Neutrophil (primary cell): ENCODE measurements around the gene ACSF3.
"Not testable (repeated sequence)": the region's sequence is repeated elsewhere in the genome, so short reads cannot be mapped to it uniquely, and the experiment has no call there.

Experiments
- H3K27ac ChIP-seq: fragments of 200-600 bp; sonication (generic); 2 replicates; pipeline ENCODE4 v1.5.1; 2016; ENCODE audit warnings: mild to moderate bottlenecking, moderate library complexity
- H3K27me3 ChIP-seq: fragments of 200-600 bp; sonication (generic); 2 replicates; pipeline ENCODE4 v1.6.0; 2016; ENCODE audit warnings: mild to moderate bottlenecking
- H3K36me3 ChIP-seq: fragments of 200-600 bp; sonication (generic); 2 replicates; pipeline ENCODE4 v1.5.1; 2017
- H3K4me1 ChIP-seq, 2 experiments: fragments of 200-600 bp in 1 of 2; sonication (generic) in 1 of 2; 1 replicate in 1 of 2; 2 replicates in 1 of 2; pipeline versions ENCODE4 v1.5.1 to v1.6.1; 2013 to 2016; ENCODE audit warnings: low read depth in 1 of 2, low read length in 1 of 2, mild to moderate bottlenecking in 1 of 2, moderate library complexity in 1 of 2; ENCODE audit not compliant: control insufficient read depth in 1 of 2, insufficient read depth in 1 of 2
- H3K4me3 ChIP-seq, 2 experiments: fragments of 200-600 bp in 1 of 2; sonication (generic) in 1 of 2; 1 replicate in 1 of 2; 2 replicates in 1 of 2; pipeline ENCODE4 v1.5.1; 2013 to 2016; ENCODE audit warnings: low read depth in 1 of 2, low read length in 1 of 2, mild to moderate bottlenecking in 1 of 2, moderate library complexity in 1 of 2
- H3K9me3 ChIP-seq: fragments of 200-600 bp; sonication (generic); 2 replicates; pipeline ENCODE4 v1.5.1; 2016
- CTCF ChIP-seq: fragments of 200-600 bp; sonication (generic); IDR thresholded peaks from 2 replicates; pipeline ENCODE4 v1.5.1; 2016; ENCODE audit warnings: antibody characterized with exemption

Gene ACSF3

GRCh38 chr16:89067677-89068443 lies 25.8 kb upstream of the ACSF3 start:
- Histone ChIP-seq H3K4me1 (no peaks in the 10 kb centered on the region), H3K36me3 (no peaks in the 10 kb centered on the region), H3K27ac (no peak overlapping the region), H3K4me3 (no peak overlapping the region), H3K27me3 (no peaks in the 10 kb centered on the region), H3K9me3 (no peaks in the 10 kb centered on the region)
- TF ChIP-seq CTCF: no peak

GRCh38 chr16:89068814-89069616 lies 24.6 kb upstream of the ACSF3 start:
- H3K27ac ChIP-seq, H3K4me1 ChIP-seq, H3K36me3 ChIP-seq, H3K4me3 ChIP-seq, H3K27me3 ChIP-seq, H3K9me3 ChIP-seq: not testable (repeated sequence)

- Histone ChIP-seq H3K4me1 (no peaks in the 10 kb centered on the region), H3K36me3 (no peaks in the 10 kb centered on the region), H3K4me3 (no peak overlapping the region), H3K9me3 (no peaks in the 10 kb centered on the region), H3K27ac (no peak overlapping the region), H3K27me3 (no peaks in the 10 kb centered on the region)
- no peak for TF ChIP-seq CTCF
Observed at GRCh38 chr16:89069920-89070319, 23.7 kb upstream of the ACSF3 start.

- H3K4me3 ChIP-seq: no peak overlapping the region
- no peak overlapping the region for H3K27ac ChIP-seq
- no peaks in the 10 kb centered on the region for H3K36me3 ChIP-seq
- no peaks in the 10 kb centered on the region for H3K9me3 ChIP-seq
- no peaks in the 10 kb centered on the region for H3K4me1 ChIP-seq
- no peaks in the 10 kb centered on the region for H3K27me3 ChIP-seq
- no peak for TF ChIP-seq CTCF
Observed at GRCh38 chr16:89070590-89070989, 23.1 kb upstream of the ACSF3 start.

- Histone ChIP-seq H3K27ac (no peak overlapping the region), H3K4me3 (no peak overlapping the region), H3K9me3 (no peaks in the 10 kb centered on the region)
Observed at GRCh38 chr16:89071686-89072547, 21.7 kb upstream of the ACSF3 start.

More at GRCh38 chr16:89071686-89072547, 21.7 kb upstream of the ACSF3 start:
- no peaks in the 10 kb centered on the region for H3K4me1 ChIP-seq
- no peaks in the 10 kb centered on the region for H3K27me3 ChIP-seq
- no peak for TF ChIP-seq CTCF
- H3K36me3 ChIP-seq: no peaks in the 10 kb centered on the region
